ENCODE results near the gene TOX2. TPM values are rescaled to one million over a fixed set of nuclear protein-coding genes. Genes with fewer than 3 reads are reported as not detected.

Gene TOX2
- total and polyA plus RNA-seq, 2 of the 8 experiments (the other 6 are each of a cell fraction or from before 2014, with no cell fraction given), result 1.8 to 3.4 TPM

DNA sequence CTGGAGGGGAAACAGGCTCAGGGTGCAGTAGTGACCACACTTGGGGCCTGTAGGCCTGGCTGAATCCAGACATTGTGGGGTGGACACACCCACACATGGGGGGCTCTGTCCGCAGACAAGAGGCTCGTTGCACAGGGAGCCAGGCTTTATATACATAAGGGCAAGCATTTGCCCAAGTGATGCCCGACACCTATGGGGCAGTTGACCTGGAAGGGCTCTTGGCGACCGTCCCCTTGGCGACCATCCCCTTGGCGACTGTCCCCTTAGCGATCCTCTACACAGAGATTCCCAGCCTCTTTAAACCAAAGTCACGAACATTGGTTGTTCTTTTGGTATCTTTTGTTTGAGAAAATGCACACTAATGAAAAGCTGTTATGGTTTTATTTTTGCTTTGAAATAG is 2.7 kb downstream of the TOX2 start:
- no peak overlapping the region for H4K8ac ChIP-seq (ENCODE audit: extremely low read depth, insufficient read depth, low read length)
- H4K20me1 ChIP-seq (replicated peaks in 1 of 2; ENCODE audit: control insufficient read depth in 1 of 2, insufficient read depth in 2 of 2, low read length in 2 of 2), result peaks cover 0 to 8% of the 10 kb centered on the region in 2 experiments
- no peak overlapping the region for H2AFZ ChIP-seq (ENCODE audit: low read length)
- 87% methylated on average over 9 of the region's 9 CpGs; no CpG with 5 or more reads in 1 of the 2 experiments for WGBS, 2 experiments (ENCODE audit: extremely low coverage in 1 of 2, insufficient coverage in 1 of 2, insufficient read length in 1 of 2, insufficient replicate concordance in 2 of 2, low coverage in 1 of 2, low lambda C conversion rate in 2 of 2, missing lambda C conversion rate in 1 of 2)
- peaks cover 15% of the 10 kb centered on the region; the same call in 1 of the 2 replicates for H3K23me2 ChIP-seq (ENCODE audit: low read depth, low read length)
- no peak overlapping the region for H2BK20ac ChIP-seq (ENCODE audit: low read length)
- no peak overlapping the region for H2BK12ac ChIP-seq (ENCODE audit: low read depth, low read length)
- no peak overlapping the region for H2BK5ac ChIP-seq (ENCODE audit: low read depth, low read length)
- no peak overlapping the region for H3K23ac ChIP-seq (ENCODE audit: insufficient read length)
- H3K56ac ChIP-seq (replicated peaks; ENCODE audit: insufficient read length, low read depth, low read length), result no peak overlapping the region
- H3K4ac ChIP-seq (replicated peaks; ENCODE audit: insufficient read length, low read depth, low read length), result no peak overlapping the region
- H2BK15ac ChIP-seq (ENCODE audit: low read length), result no peak overlapping the region
- H3K9ac ChIP-seq (replicated peaks in 1 of 4; ENCODE audit: extremely low read depth in 1 of 4, low read depth in 3 of 4, low read length in 3 of 4), result no peak overlapping the region
- no peaks in the 10 kb centered on the region for H3K79me1 ChIP-seq (ENCODE audit: low read depth, low read length)
- H3K4me1 ChIP-seq (replicated peaks in 1 of 4; ENCODE audit: control insufficient read depth in 3 of 4, insufficient read depth in 4 of 4, low read length in 3 of 4), result peaks cover 0 to 21% (median 6%) of the 10 kb centered on the region in 4 experiments; a peak in 5 of 7 replicates
- ChIA-PET CTCF (ENCODE audit: partially characterized antibody) (interaction anchor here (0.6 kb wide), 1 partner anchor 461 kb away, joined by 3 read pairs; no protein-coding TSS in a partner anchor), POLR2A (ENCODE audit: partially characterized antibody) (no interaction called here)
- H4K5ac ChIP-seq (ENCODE audit: insufficient read length, low read depth, low read length), result no peak overlapping the region
- DNase-seq (ENCODE audit: low read depth in 1 of 2, low spot score in 2 of 2) (no peak), FAIRE-seq (no peak)
- peaks cover 9 to 34% (median 29%) of the 10 kb centered on the region in 4 experiments for H3K27me3 ChIP-seq (replicated peaks in 1 of 4; ENCODE audit: control insufficient read depth in 3 of 4, extremely low read depth in 1 of 4, insufficient read depth in 3 of 4, low read length in 3 of 4)
- no peak overlapping the region for H3K14ac ChIP-seq (ENCODE audit: insufficient read length)
- no peak overlapping the region for H3K27ac ChIP-seq (ENCODE audit: low read depth, low read length)
- H3K4me3 ChIP-seq (ENCODE audit: extremely low read depth in 1 of 4, insufficient read depth in 2 of 4, low read depth in 3 of 4, low read length in 4 of 4), result no peak overlapping the region
- H3K36me3 ChIP-seq (ENCODE audit: control insufficient read depth in 2 of 4, insufficient read depth in 4 of 4, low read length in 3 of 4), result no peaks in the 10 kb centered on the region
- TF ChIP-seq POLR2AphosphoS5 (IDR thresholded peaks at IDR 0.05; ENCODE audit: low read depth, low read length) (no peak), E2F6 (IDR thresholded peaks at IDR 0.05) (no peak), CREB1 (IDR thresholded peaks at IDR 0.05) (no peak), CEBPB (IDR thresholded peaks at IDR 0.05; ENCODE audit: low read depth, low read length) (no peak), EP300 (IDR thresholded peaks at IDR 0.05; ENCODE audit: borderline replicate concordance in 1 of 2, low read depth in 2 of 2, low read length in 2 of 2) (no peak)
- no peak overlapping the region for H3K18ac ChIP-seq (ENCODE audit: extremely low read depth, low read length)
- no peak overlapping the region for H2BK120ac ChIP-seq (replicated peaks; ENCODE audit: low read depth, low read length)
- no peaks in the 10 kb centered on the region for H3K9me3 ChIP-seq (ENCODE audit: insufficient read depth in 2 of 2, low read depth in 1 of 2, low read length in 1 of 2)
- H3K4me2 ChIP-seq (ENCODE audit: insufficient read depth in 1 of 2, low read depth in 2 of 2, low read length in 2 of 2), result no peak overlapping the region
- H3K79me2 ChIP-seq (ENCODE audit: control insufficient read depth in 1 of 2, insufficient read depth in 2 of 2, low read length in 2 of 2), result no peaks in the 10 kb centered on the region
- H4K91ac ChIP-seq (replicated peaks; ENCODE audit: insufficient read length, low read length), result no peak overlapping the region
- no peak overlapping the region for H2AK5ac ChIP-seq (ENCODE audit: low read depth, low read length)

All from H1 (cell line).